ENCODE measurements around the gene ARMC12. TPM values are rescaled to one million over a fixed set of nuclear protein-coding genes. Genes with fewer than 3 reads are reported as not detected.

Gene ARMC12
- total and polyA plus RNA-seq, 2 of the 13 experiments (the other 11 are each of a cell fraction or from before 2014, with no cell fraction given): 1.3 TPM; not detected in 1

GRCh38 chr6:35691027-35691824, 45.6 kb upstream of the ARMC12 start (continued):
- TF ChIP-seq AFF4 (CRISPR knock-in tag; IDR thresholded peaks at IDR 0.05): no peak
- TF ChIP-seq CENPBD1 (CRISPR knock-in tag; IDR thresholded peaks at IDR 0.05; ENCODE audit: borderline replicate concordance, low read depth): no peak
- no peak for TF ChIP-seq CC2D1A (CRISPR knock-in tag; IDR thresholded peaks at IDR 0.05)
- TF ChIP-seq FOXP1 (IDR thresholded peaks at IDR 0.05): no peak
- peak; percentile 2; the same call in 1 of the 2 replicates for TF ChIP-seq FOXP1 (CRISPR knock-in tag; IDR thresholded peaks at IDR 0.05)
- TF ChIP-seq ZNF646 (CRISPR knock-in tag; IDR thresholded peaks at IDR 0.05): no peak
- TF ChIP-seq CEBPB (IDR thresholded peaks at IDR 0.05; ENCODE audit: borderline replicate concordance, low read depth, low read length): peak; percentile 19; the same call in 1 of the 2 replicates
- TF ChIP-seq ZNF572 (CRISPR knock-in tag; IDR thresholded peaks at IDR 0.05): no peak
- no peak for TF ChIP-seq HNRNPLL (IDR thresholded peaks at IDR 0.05; ENCODE audit: low read depth, low read length, poor library complexity, severe bottlenecking)
- 0 out of 2 replicates have a peak, but pooled peaks have one; percentile 28 for TF ChIP-seq IKZF5 (CRISPR knock-in tag; IDR thresholded peaks at IDR 0.05)
- TF ChIP-seq CEBPG (CRISPR knock-in tag; IDR thresholded peaks at IDR 0.05): peak; percentile 11; the same call in 1 of the 2 replicates
- peak; percentile 46; the same call in 1 of the 2 replicates for TF ChIP-seq IRF9 (CRISPR knock-in tag; IDR thresholded peaks at IDR 0.05; ENCODE audit: borderline replicate concordance)

All from HepG2 (cell line).